Renal cortical epithelial cell (primary cell): Measurements from ENCODE around the gene COPS4. TPM values are rescaled to one million over a fixed set of nuclear protein-coding genes. Genes with fewer than 3 reads are reported as not detected.
"Not testable (repeated sequence)": the region's sequence is repeated elsewhere in the genome, so short reads cannot be mapped to it uniquely, and the experiment has no call there.

Source experiments
- DNase-seq: peaks from one replicate; pipeline ENCODE4 v3.0.0-alpha.2; 2011; ENCODE audit warnings: low read depth
- total RNA-seq: library from RNA; depleted of rRNA; stranded (reverse); fragments of >200 nt; gene quantifications from 2 replicates; pipeline ENCODE4 v1.2.3, GENCODE V29; 2014

The COPS4 gene
- 80.6 and 89.5 TPM in 2 replicates for total RNA-seq

- peak; percentile 100 for DNase-seq
These were observed at the start of gene COPS4 for GRCh38 chr4:83034630-83035494. Gene COPS4, plus strand, starts transcription at chr4:83035183. Its CDS starts 42 bp downstream, at chr4:83035225.

GRCh38 chr4:82987519-82987918, 47.5 kb upstream of the COPS4 start:
- DNase-seq = not testable (repeated sequence)

- DNase-seq = no peak
These were observed 46.6 kb upstream of the COPS4 start for GRCh38 chr4:82988323-82988832.

- DNase-seq = no peak
These were observed 45.2 kb upstream of the COPS4 start for GRCh38 chr4:82989575-82990429.

- no peak for DNase-seq
These were observed 40.1 kb upstream of the COPS4 start for GRCh38 chr4:82994834-82995233.

- DNase-seq = no peak
These were observed 36.1 kb upstream of the COPS4 start for GRCh38 chr4:82998898-82999297.

- DNase-seq = no peak
These were observed 32.7 kb upstream of the COPS4 start for GRCh38 chr4:83002329-83002728.

- DNase-seq = not testable (repeated sequence)
These were observed 31.8 kb upstream of the COPS4 start for GRCh38 chr4:83003044-83003791.

- no peak for DNase-seq
These were observed 25.5 kb upstream of the COPS4 start for GRCh38 chr4:83009529-83009928.

GRCh38 chr4:83010111-83010521, 24.9 kb upstream of the COPS4 start:
- no peak for DNase-seq

- no peak for DNase-seq
These were observed 24.3 kb upstream of the COPS4 start, which contains the start of gene LIN54 for GRCh38 chr4:83010522-83011318. Gene LIN54, minus strand, starts transcription at chr4:83010823. Its CDS starts 25,979 bp downstream, at chr4:82984844.

GRCh38 chr4:83011689-83012199, 23.2 kb upstream of the COPS4 start:
- DNase-seq = no peak

- no peak for DNase-seq
These were observed 22.7 kb upstream of the COPS4 start for GRCh38 chr4:83012200-83012686.

- DNase-seq = peak; percentile 93
These were observed 22.1 kb upstream of the COPS4 start for GRCh38 chr4:83012687-83013419.

- no peak for DNase-seq
These were observed 21.5 kb upstream of the COPS4 start for GRCh38 chr4:83013420-83013867.

GRCh38 chr4:83013902-83014301, 21.1 kb upstream of the COPS4 start:
- no peak for DNase-seq

GRCh38 chr4:83019794-83020494, 15.0 kb upstream of the COPS4 start:
- DNase-seq = no peak

GRCh38 chr4:83022724-83023450, 12.1 kb upstream of the COPS4 start:
- no peak for DNase-seq
